ENCODE measurements around the gene PACC1.
"Not testable (repeated sequence)": the region's sequence is repeated elsewhere in the genome, so short reads cannot be mapped to it uniquely, and the experiment has no call there.

PACC1 gene

DNA sequence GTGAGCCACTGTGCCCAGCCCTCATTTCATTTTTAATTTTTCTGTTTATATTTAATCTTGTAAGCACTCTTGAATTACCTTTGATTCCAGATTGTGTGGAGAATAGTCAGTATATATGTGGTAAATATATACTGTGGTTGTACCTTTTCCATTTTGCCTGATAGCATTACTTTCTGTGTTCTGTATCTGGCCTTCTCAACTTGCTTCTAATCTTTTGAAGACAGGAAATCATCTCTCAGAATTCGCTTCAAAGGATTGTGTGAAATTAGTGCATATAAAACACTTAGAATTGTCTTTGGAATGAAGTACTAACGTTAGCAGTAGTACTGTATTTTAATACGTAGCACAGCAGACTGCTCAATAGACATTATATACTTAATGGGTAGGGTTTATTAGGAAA lies 91.6 kb downstream of the PACC1 start:
- no peak for DNase-seq

DNA sequence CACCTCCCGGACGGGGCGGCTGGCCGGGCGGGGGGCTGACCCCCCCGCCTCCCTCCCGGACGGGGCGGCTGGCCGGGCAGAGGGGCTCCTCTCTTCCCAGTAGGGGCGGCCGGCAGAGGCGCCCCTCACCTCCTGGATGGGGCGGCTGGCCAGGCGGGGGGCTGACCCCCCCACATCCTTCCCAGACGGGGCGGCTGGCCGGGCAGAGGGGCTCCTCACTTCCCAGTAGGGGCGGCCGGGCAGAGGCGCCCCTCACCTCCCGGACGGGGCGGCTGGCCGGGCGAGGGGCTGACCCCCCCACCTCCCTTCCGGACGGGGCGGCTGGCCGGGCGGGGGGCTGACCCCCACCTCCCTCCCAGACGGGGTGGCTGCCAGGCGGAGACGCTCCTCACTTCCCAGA lies 93.7 kb downstream of the PACC1 start:
- not testable (repeated sequence) for DNase-seq

DNA sequence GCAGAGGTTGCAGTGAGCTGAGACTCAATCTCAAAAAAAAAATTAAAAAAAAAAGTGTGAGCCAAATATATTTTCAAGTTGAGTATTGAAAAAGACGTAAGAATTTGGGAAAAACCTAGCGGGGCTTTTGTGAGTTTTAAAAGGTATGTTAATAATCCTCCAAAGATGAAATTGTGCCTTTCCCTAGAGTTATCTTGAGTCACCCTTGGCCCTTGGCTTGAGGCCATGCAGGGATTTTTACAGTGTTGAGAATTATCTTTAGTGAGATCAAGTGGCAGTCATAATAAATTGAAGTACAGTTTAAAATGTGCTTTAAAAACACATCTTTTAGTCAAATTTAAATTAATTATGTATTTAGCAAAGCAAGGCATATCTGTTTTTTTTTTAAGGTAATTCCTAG lies 96.8 kb downstream of the PACC1 start:
- no peak for DNase-seq

DNA sequence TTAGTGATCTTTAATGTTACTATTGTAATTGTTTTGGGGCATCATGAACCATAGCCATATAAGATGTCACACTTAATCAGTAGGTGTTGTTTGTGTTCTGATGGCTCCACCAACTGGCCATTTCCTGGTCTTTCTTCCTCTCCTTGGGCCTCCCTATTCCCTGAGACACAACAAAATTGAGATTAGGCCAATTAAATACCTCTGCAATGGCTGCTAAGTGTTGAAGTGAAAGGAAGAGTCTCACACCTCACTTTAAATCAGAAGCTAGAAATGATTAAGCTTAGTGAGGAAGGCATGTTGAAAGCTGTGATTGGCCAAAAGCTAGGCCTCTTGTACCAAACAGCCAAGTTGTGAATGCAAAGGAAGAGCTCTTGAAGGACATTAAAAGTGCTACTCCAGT lies 98.8 kb downstream of the PACC1 start:
- peak; percentile 20 for DNase-seq

DNA sequence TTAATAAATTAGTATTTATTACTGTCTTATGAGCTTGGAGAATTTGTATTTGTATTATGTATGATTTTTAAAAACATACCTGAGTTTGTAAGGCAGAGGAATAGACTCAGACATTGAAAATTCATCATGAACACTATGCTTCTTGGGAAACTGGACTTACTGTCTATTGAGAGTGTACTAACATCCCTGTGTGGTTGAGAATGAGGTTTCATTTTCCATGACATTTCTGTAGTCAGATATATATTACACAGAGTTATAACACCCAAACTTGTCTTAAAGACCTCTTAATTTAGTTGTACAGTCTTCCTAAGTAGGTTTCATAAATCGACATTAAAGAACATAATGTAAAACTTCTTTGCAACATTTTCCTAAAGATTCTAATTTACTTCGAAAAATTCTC lies 99.5 kb downstream of the PACC1 start:
- no peak for DNase-seq
